ENCODE results near the gene PSME3.
"Not testable (repeated sequence)": the region's sequence is repeated elsewhere in the genome, so short reads cannot be mapped to it uniquely, and the experiment has no call there.

The PSME3 gene

DNA sequence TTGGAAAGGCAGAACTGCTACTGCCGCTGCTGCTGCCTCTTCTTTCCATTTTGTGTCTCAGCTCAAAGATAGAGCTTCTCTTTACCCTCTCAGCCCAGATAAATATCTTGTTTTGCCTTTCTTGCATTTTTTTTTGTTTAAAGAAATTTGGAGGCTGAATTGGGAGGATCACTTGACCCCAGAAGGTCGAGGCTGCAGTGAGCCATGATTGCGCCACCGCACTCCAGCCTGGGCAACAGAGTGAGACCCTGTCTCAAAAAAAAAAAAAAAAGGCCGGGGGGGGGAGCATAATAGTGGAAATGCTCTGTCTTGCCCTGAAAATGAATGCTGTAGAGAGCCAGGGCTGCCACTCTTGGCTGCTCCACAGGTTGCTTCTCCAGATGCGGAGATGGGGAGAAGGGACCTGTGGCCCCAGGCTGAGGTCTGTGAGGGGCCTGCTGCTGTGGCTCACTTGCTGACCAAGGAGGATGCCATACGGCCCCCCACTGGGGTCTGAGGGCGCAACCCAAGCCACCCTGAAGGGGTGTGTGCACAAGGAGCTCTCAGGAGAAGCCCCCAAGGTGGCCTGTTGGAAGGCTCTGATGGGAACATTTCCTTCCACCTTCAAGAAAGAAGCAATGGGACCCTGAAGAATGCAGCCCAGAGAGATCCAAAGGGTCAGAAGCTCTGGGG is 45.9 kb downstream of the PSME3 start:
- no peak for DNase-seq

DNA sequence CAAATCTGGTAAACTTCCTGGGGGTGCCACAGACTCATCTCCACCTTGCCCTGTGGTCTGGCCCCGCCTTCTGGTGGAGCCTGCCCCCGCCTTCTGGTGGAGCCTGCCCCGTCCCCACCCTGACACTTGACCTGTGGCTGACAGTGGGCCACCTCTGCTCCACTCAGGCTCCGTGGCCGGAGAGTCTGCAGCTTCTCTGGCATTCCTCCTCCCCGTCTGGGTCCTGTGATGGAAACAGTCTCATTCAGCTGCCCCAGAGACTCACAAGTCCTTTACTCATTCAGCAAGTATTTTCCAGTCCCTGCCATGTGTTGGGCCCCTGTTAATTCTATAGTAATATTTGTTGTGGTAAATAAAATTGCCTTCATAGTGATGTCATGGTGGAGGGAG is 46.4 kb downstream of the PSME3 start:
- DNase-seq: no peak

DNA sequence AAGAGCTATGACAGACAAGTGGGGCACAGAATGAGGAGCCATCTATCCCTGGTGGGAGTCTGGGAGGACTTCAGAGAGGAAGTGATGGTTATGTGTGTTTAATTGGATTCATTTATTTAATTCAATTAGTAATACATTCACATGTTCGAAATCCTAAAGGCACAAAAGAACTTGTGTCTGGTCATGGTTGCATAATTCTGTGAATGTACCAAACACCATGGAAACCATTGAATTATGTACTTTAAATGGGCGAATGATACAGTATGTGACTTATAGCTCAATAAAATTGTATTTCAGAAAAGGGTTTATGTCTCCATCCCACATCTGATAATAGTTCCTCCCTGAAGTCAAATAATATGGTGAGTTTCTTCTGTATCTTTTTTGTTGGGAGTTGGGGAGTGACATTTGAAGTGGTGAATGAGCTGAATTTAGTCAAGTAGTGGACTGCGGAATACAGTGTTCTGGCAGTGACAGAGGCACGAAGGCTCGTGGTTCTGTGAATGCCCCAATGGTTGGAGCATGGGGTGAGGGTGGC is 47.6 kb downstream of the PSME3 start:
- DNase-seq: no peak

DNA sequence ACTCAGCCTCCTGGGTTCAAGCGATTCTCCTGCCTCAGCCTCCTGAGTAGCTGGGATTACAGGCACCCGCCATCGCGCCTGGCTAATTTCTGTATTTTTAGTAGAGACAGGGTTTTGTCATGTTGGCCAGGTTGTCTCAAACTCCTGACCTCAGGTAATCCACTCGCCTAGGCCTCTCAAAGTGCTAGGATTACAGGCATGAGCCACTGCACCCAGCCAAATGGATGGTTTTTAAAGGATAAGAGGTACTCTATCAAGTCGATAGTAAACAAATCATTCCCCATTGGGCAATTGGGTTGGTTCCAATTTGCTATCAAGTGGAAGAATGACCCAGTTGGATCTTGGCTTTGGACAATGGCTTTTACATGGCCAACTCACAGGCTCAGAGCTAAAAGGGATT is 48.5 kb downstream of the PSME3 start:
- DNase-seq: not testable (repeated sequence)

DNA sequence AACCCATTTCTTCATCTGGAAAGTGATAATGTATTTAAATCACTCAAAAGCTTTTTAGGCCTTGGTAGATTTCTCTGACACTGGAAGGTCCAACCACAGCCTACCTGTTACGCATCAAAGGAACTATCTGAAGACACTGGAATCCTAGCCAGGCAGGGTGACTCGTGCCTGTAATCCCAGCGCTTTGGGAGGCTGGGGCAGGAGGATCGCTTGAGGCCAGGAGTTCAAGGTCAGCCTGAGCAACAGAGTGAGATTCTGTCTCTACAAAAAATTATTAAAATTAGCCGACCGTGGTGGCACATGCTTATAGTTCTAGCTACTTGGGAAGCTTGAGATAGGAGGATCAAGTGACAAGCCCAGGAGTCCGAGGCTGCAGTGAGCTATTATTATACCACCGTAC is 49.0 kb downstream of the PSME3 start:
- no peak for DNase-seq

DNA sequence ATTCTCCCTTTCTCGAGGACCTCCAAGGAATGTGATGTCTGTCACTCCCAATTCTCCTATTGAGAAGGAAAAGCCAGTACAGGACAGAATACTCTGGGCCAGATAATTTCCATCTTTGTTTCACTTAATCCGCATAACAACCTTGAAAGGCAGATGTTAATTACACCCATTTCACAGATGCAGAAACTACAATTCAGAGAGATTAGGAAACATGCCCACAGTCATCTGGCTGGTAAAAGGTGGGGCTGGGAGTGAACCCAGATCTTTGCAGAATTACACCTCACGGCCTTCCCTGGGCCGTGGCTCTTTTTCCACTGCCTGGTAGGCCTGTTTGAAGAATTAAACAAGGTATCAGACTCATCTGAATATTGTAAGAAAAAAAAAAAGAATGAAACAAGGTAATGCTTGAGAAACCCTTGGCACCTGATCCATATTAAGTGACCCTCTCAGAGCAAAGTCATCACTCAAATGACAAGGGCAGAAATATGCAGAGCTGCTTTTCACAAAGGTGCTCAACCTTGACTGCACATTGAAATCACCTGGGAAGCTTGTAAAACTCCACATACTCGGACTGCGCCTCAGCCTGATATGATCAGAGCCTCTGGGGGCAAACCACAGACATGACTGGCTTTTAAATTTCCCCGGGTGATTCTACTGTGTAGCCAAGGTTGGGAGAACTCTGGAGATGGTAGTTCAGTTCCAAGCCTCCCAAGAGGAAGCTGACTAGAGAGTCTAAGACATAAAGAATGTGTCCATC is 50.8 kb downstream of the PSME3 start:
- no peak for DNase-seq

DNA sequence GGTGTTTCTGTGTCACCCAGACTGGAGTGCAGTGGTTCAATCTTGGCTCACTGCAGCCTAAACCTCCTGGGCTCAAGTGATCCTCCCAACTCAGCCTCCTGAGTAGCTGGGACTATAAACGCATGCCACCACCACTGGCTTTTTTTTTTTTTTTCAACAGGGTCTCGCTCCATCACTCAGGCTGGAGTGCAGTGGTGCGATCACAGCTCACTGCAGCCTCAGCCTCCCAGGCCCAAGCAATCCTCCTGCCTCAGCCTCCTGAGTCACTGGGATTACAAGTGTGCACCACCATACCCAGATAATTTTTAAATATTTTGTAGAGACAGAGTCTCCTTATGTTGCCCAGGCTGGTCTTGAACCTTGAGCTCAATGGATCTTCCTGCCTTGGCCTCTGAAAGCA is 52.6 kb downstream of the PSME3 start:
- DNase-seq: not testable (repeated sequence)

DNA sequence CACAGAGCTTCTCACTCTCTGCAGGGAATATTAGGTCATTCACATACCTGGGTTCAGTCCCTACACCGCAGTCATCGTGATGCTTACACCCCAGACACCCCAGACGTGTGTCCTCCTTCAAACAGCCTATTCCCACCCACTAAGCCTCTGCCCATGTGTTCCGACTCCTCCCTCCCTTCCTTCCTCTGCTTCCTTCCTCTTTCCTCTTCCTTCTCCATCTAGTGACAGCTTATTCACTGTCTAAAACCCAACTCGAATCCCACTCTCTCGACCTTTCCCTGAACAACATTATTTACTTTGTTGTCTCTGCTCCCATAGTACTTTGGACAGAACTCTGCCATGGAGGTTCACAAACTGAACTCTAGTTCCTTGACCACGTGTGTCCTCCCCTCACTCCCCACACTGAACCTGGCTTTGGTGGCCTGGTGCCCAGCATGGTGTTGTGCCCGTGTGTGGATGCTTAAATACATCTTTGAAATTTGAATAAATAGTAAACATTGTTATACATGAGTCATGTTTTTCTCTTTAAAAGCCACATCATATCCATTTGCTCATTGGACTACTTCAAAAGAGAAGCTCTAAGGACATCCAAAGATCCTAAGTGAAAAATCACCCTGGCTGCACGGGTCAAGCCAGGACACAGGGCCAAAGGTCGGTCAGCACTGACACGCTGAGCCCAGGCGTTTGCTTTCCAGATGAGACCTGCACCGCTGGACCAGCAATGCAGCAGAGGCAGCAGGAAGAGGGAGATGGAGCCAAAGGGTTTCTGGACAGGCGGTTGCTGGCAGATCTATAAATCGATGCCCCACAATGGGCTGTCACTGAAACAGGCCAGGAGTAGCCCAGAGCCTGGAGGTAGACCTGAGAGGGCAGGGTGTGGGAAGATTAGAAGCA is 53.3 kb downstream of the PSME3 start:
- DNase-seq: no peak

DNA sequence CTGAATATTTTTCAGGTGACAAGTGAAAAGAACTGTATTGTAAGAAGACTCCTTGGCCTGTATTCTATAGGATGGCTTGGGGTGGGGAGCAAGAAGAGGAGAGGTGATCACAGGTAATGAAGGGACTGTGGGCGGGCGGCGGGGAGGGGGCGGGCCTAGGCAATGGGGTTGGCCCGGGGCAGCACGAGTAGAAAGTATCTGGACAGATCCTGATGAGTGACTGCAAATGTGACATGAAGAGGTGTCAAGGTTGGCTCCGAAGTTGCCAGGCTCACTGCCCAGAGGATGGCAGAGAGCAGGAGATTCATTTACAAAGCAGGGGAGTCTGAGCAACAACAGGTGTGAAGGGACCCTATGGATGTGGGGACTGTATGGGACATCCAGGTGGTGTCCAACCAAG is 56.6 kb downstream of the PSME3 start:
- DNase-seq: no peak

DNA sequence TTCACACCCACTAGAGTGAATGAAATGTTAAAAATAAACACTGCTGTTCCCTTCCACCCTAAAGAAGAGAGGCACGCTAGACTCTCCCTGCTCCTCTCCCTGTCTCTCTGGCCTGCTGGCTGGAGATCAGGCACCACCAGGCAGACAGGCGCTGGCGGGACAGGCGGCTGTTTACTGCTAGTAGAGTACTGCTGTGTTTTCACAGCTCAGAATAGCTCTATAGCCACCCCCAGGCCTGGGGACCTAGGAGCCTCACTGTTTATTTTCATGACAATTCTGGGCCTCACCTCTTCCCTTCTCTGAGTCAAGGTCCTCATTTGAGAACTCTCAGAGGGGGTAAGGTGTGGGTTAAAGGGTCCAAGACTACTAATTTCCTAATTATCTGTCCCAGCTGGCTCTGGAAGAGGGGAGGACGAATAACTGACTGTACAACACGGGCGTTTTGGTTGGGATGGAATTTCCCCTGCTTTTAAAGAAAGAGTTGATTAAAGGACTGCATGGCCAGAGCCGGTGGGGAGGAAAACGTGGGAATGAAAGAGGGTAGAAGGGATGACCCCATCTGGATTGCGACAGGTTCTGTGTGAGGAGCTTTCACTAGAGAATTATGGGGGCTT is 58.4 kb downstream of the PSME3 start:
- DNase-seq: no peak

DNA sequence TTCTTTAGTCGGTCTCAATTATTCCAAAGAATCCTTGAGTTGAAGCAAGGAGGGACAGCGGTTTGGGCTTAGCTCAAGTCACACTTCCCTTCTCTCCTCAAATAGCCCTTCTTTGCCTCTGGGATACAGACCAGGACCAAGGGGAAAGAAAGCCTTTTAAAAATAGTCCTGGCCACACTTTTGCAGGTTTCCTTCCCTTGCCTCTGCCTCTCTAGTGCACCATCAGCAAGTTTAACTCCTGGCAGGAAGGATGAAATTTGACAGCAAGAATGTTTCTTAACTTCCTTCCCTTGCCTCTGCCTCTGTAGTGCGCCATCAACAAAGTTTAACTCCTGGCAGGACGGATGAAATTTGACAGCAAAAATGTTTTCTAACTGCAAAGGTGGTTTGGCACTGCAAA is 60.2 kb downstream of the PSME3 start:
- no peak for DNase-seq
